Small intestine (tissue), 7 donors: ENCODE measurements around the gene NYAP2. TPM values are rescaled to one million over a fixed set of nuclear protein-coding genes. Genes with fewer than 3 reads are reported as not detected.

Experiments
- DNase-seq, 2 donors: peaks; one replicate each; pipeline versions ENCODE4 v3.0.0 to v3.0.0-alpha.2; 2013
- FAIRE-seq: peaks from 2 replicates; lab custom pipeline; 2012; peaks lifted over from hg19 to GRCh38; lab: Jason Lieb, UNC
- H3K27ac ChIP-seq, 3 donors: one replicate each; pipeline ENCODE4 v1.5.1; 2013; ENCODE audit warnings: low read length in 2 of 3, mild to moderate bottlenecking in 2 of 3, control low read depth in 1 of 3, inconsistent platforms in 1 of 3, low read depth in 1 of 3, moderate library complexity in 1 of 3
- H3K27me3 ChIP-seq, 3 donors: one replicate each; pipeline ENCODE4 v1.6.1; 2013; ENCODE audit warnings: low read length in 3 of 3, inconsistent platforms in 1 of 3; ENCODE audit not compliant: control insufficient read depth in 3 of 3, insufficient read depth in 3 of 3
- H3K36me3 ChIP-seq, 3 donors: one replicate each; pipeline ENCODE4 v1.6.1; 2013; ENCODE audit warnings: low read length in 3 of 3, inconsistent platforms in 1 of 3, low read depth in 1 of 3, mild to moderate bottlenecking in 1 of 3, moderate library complexity in 1 of 3; ENCODE audit not compliant: control insufficient read depth in 3 of 3, insufficient read depth in 2 of 3
- H3K4me1 ChIP-seq, 3 donors: one replicate each; pipeline ENCODE4 v1.6.1; 2013; ENCODE audit warnings: low read length in 2 of 3, inconsistent platforms in 1 of 3, low read depth in 1 of 3, mild to moderate bottlenecking in 1 of 3, moderate library complexity in 1 of 3; ENCODE audit not compliant: control insufficient read depth in 3 of 3, insufficient read depth in 2 of 3
- H3K4me3 ChIP-seq, 3 donors: one replicate each; pipeline ENCODE4 v1.5.1; 2013; ENCODE audit warnings: low read length in 3 of 3, control low read depth in 1 of 3, inconsistent platforms in 1 of 3, low read depth in 1 of 3, mild to moderate bottlenecking in 1 of 3, moderate library complexity in 1 of 3
- H3K9me3 ChIP-seq, 2 donors: one replicate each; pipeline ENCODE4 v1.6.1; 2013; ENCODE audit warnings: low read depth in 1 of 2, low read length in 1 of 2; ENCODE audit not compliant: control insufficient read depth in 2 of 2, insufficient read depth in 1 of 2
- WGBS, 3 donors: extraction: QIAGEN DNeasy Blood & Tissue Kit; methylation state at CpG; one replicate each; pipeline ENCODE4 v1.1.7; 2013; 5-methylcytosine and 5-hydroxymethylcytosine counted together
- polyA plus RNA-seq, 4 donors: library from polyadenylated mRNA; stranded (reverse) in 3 of 4; unstranded in 1 of 4; fragments of 200-250 nt in 3 of 4; fragments of 120-200 nt in 1 of 4; gene quantifications; one replicate each; pipeline versions ENCODE4 v1.2.1 to v1.2.3, GENCODE V29; 2013
- donor health status: healthy with polysubstance abuse.
- donor health status: control.
- donor health status: control.
- donor health status: Bipolar disorder and iron deficiency.
- donor health status: healthy.

The NYAP2 gene
- polyA plus RNA-seq, 4 donors = 0.07 to 0.12 TPM; not detected in 2

DNA sequence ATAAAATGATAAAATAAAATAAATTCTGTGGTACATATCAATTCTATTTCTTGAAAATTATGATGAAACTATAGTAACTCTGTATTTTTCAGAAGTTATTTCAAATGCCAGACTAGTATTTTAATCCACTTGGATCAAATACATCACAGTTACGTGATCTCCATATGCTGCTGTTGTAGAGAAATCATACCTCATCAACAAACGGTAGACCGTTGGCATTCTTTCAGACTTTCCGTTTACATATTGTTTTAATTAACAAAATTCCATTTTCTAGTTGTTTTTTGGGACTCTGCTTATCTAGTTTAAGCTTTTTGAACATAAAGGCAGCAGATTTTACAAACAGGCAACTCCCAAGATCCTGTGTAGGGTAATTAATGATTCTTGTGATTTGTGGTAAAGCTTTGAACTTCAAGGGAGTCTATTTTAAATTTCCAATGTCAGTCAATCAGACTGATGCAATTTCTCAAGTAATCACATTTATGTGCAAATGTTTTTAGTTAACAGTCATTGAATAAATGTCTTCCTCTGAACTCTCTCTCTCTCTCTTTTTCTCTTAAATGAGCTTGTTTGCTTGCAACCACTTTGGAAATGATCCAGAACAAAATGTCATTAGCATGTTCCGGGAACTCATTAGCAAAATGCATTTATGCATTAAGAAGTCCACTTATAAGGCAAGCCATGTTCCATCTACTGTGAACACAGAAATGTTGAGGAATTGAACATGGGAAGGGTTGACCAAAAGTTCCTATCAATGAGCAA is 31.8 kb downstream of the NYAP2 start:
- Histone ChIP-seq H3K27ac (no peak overlapping the region), H3K4me3 (no peak overlapping the region), H3K9me3 (no peaks in the 10 kb centered on the region), H3K27me3 (peaks cover 0 to 1% (median 0%) of the 10 kb centered on the region in 3 donors), H3K36me3 (no peaks in the 10 kb centered on the region), H3K4me1 (no peaks in the 10 kb centered on the region)
- 75 to 80% (median 76%) methylated on average over 5 of the region's 5 CpGs for WGBS, 3 donors
- DNase-seq (no peak), FAIRE-seq (no peak)

DNA sequence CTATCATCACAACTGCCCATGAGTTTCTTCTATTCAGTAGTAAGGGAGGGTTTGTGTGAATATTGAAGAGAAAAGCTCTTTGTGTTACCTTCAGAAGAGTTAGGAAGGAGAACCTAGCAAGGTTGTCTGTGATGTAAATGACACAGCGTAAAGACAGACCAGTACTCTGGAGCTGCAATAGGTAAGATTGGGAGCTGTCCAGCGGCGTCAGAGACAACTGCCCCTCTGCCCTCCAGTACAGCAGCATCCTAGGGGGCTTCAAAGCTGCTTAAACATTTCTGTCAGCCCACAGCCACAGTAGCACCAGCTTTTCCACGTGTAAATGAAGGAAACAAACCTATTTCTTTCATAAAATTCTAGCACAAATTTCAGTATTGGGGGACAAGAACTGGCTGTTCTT is 34.5 kb downstream of the NYAP2 start:
- no peak overlapping the region for H3K27ac ChIP-seq
- H3K9me3 ChIP-seq = no peaks in the 10 kb centered on the region
- 37 to 56% (median 52%) methylated on average over 4 of the region's 4 CpGs for WGBS, 3 donors
- DNase-seq (no peak), FAIRE-seq (no peak)
- H3K27me3 ChIP-seq = peaks cover 0 to 1% (median 0%) of the 10 kb centered on the region in 3 donors
- H3K4me3 ChIP-seq = no peak overlapping the region
- H3K4me1 ChIP-seq = no peaks in the 10 kb centered on the region
- no peaks in the 10 kb centered on the region for H3K36me3 ChIP-seq

DNA sequence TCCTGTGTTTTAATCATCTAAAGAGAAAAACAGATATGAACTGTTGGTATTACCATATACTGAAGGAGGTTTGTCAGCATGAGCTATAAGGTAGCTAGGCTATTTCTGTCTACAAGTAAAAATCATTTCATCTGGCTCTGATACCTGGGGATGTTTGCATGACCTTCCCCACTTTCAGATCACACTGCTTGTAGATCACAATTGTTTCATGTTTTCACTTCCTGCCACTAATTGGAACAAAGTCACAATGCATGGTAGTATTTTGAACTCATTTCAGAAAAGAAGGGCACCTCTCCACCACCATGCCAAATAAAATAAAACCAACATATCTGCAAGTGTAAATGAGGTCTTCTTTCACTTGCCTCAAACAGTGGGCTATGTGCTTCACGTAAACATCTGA is 37.8 kb downstream of the NYAP2 start:
- DNase-seq (no peak), FAIRE-seq (no peak)
- no peaks in the 10 kb centered on the region for H3K27me3 ChIP-seq
- no peaks in the 10 kb centered on the region for H3K9me3 ChIP-seq
- H3K4me1 ChIP-seq = no peaks in the 10 kb centered on the region
- H3K4me3 ChIP-seq = no peak overlapping the region
- H3K36me3 ChIP-seq = no peaks in the 10 kb centered on the region
- 76 to 93% (median 82%) methylated on average over 1 of the region's 1 CpG for WGBS, 3 donors
- H3K27ac ChIP-seq = no peak overlapping the region

DNA sequence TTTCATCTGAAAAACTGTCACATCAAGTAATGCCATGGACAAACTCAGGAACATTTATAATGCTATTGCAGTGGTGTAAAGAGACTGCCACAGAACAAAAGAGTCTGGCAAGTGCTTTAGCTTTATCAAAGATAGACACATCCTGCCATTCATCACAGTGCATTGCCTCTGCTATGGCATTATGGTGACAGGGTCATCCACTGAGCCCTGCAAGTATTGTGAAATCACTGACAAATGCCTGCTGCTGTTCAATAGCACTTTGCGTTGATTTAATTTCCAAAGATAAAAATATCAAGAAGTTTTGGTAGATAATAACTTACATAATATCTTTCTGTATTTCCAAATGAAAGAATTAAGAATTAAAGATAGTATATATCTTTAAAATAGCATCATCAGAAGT is 38.7 kb downstream of the NYAP2 start:
- H3K27ac ChIP-seq = no peak overlapping the region
- H3K4me1 ChIP-seq = no peaks in the 10 kb centered on the region
- H3K27me3 ChIP-seq = no peaks in the 10 kb centered on the region
- 69 to 90% (median 82%) methylated on average over 1 of the region's 1 CpG for WGBS, 3 donors
- H3K9me3 ChIP-seq = no peaks in the 10 kb centered on the region
- H3K4me3 ChIP-seq = no peak overlapping the region
- H3K36me3 ChIP-seq = no peaks in the 10 kb centered on the region
- no peak for DNase-seq
- FAIRE-seq = no peak

DNA sequence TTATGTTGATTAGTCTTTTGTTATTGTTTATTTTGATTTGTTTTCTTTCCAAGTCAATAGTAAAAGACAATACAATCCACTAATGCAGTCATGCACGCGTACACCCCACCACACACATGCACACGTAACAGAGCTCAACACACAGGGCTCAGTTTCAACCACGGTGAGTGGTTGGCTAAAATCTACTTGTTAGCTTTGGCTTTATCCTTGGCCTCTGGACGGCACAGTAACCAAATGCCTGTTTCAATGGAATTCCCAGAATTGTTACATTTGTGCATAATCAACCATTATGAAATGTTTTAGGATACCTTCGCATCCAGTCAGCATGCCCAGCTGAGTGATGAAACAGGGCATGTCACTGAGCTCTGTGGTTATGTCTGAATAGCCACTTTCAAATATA is 53.2 kb downstream of the NYAP2 start:
- Histone ChIP-seq H3K4me3 (no peak overlapping the region), H3K4me1 (peaks cover 0 to 10% (median 4%) of the 10 kb centered on the region in 3 donors), H3K36me3 (no peaks in the 10 kb centered on the region), H3K9me3 (no peaks in the 10 kb centered on the region), H3K27ac (no peak overlapping the region), H3K27me3 (peaks cover 0 to 5% (median 0%) of the 10 kb centered on the region in 3 donors)
- 83 to 93% (median 89%) methylated on average over 6 of the region's 6 CpGs for WGBS, 3 donors
- FAIRE-seq = no peak
- DNase-seq = no peak

DNA sequence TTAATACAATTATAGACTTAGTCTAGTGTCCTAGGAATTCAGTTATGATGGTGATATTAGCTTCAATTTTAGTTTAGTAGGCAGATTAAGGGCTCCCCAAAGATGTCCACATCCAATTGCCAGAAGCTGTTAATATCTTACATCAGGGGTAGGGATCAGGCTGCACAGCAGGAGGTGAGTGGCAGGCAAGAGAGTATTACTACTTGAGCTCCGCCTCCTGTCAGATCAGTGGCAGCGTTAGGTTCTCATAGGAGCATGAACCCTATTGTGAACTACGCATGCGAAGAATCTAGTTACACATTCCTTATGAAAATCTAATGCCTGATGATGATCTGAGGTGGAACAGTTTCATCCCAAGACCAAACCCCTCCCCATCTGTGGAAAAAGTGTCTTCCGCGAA is 54.9 kb downstream of the NYAP2 start:
- 94 to 98% (median 97%) methylated on average over 6 of the region's 6 CpGs for WGBS, 3 donors
- Histone ChIP-seq H3K27me3 (no peaks in the 10 kb centered on the region), H3K4me3 (no peak overlapping the region), H3K9me3 (no peaks in the 10 kb centered on the region), H3K27ac (no peak overlapping the region), H3K36me3 (no peaks in the 10 kb centered on the region), H3K4me1 (peaks cover 0 to 14% (median 4%) of the 10 kb centered on the region in 3 donors)
- FAIRE-seq (no peak), DNase-seq (no peak)

DNA sequence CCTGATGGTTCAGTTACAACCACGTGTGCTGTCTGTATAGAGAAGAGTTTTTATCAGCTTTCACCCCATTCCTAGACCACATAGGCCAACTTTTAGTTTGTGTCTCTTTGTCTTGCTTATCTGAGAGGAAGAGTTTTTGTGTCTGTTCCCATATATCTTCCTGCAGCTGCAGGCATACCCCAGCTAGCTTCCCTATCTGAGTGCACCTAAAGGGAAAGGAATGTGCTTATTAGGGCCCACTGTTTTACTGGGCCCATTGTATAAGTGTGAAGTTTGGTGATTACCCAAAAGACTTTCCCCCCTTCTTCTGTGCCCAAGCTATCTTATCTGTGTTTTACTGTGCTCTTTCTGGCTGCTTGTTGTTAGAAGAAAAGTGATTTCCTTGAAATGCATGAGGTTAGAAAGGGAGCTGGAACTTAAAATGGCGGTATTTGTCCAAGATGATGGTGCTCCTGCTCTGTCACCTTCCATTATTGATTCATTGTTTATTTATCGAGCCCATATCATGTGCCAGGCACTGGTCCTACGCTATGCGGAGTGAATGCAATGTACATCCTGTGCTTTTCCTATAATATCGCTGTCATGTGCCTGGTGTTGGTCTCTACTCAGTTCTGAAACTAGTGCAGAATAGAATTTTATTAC is 57.2 kb downstream of the NYAP2 start:
- H3K4me1 ChIP-seq = peaks cover 0 to 14% (median 4%) of the 10 kb centered on the region in 3 donors
- no peak overlapping the region for H3K4me3 ChIP-seq
- H3K27ac ChIP-seq = peak overlapping the region in 2 of 3 donors; percentile 5 to 61
- WGBS, 3 donors = 81 to 83% (median 82%) methylated on average over 6 of the region's 6 CpGs
- H3K36me3 ChIP-seq = no peaks in the 10 kb centered on the region
- FAIRE-seq (no peak), DNase-seq (no peak)
- no peaks in the 10 kb centered on the region for H3K27me3 ChIP-seq
- no peaks in the 10 kb centered on the region for H3K9me3 ChIP-seq

DNA sequence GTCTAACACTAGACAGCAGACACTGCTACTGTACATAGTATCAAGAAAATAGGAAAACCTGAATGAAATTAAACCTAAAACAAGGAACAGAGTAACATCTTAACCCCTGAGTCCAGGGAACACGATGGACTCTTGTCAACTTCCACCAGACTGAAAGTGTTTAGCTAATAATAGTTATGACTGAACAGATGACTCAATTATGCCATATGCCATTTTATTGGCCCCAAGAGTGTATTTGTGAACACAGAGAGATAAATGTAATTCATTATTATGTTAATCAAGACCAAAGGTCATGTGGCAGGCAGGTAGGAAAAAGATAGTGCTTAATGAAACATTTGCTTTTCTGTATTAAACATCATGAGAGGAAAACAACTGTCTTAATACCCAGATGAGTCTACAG is 58.0 kb downstream of the NYAP2 start:
- Histone ChIP-seq H3K36me3 (no peaks in the 10 kb centered on the region), H3K4me1 (peaks cover 0 to 14% (median 4%) of the 10 kb centered on the region in 3 donors), H3K27ac (peak overlapping the region in 1 of 3 donors; percentile 61), H3K4me3 (no peak overlapping the region), H3K9me3 (no peaks in the 10 kb centered on the region), H3K27me3 (no peaks in the 10 kb centered on the region)
- peak; percentile 78 to 97 for DNase-seq
- FAIRE-seq = peak; percentile 75
- 3 to 24% (median 11%) methylated on average over 1 of the region's 1 CpG for WGBS, 3 donors
